GM15510 (cell line): ENCODE results near the gene ARF4.
A peak's percentile ranks its signal among the peaks of the same experiment; 100 is the strongest.

Experiments
- POLR2A ChIP-seq: IDR thresholded peaks from 3 replicates; pipeline ENCODE4 v1.6.1; 2011; ENCODE audit warnings: borderline replicate concordance; ENCODE audit not compliant: insufficient read length; ENCODE audit errors: extremely low read depth

ARF4 gene

GRCh38 chr3:57592306-57592705 lies 4.8 kb downstream of the ARF4 start:
- no peak for TF ChIP-seq POLR2A

- TF ChIP-seq POLR2A, result no peak
Observed at GRCh38 chr3:57587905-57588304, 9.2 kb downstream of the ARF4 start.

- TF ChIP-seq POLR2A, result no peak
Observed at GRCh38 chr3:57586778-57587177, 10.4 kb downstream of the ARF4 start.

DNA sequence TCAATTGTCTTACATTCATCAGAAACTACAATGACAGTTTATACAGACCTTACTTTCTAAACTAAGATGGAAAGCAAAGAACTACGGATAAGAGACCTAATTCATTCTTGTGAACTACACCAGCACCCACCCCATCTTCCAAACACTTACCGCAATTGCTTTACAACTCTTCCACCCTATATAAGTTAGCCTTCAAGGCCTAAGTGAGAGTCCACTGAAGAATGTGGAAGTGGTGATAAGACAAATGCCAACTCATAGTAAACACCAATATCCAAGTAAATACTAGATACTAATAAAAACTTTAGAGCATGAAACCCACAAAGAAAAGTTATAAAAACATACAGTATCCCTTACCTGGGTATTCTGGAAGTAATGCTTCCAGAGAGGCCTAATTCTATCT lies 13.6 kb downstream of the ARF4 start:
- no peak for TF ChIP-seq POLR2A

DNA sequence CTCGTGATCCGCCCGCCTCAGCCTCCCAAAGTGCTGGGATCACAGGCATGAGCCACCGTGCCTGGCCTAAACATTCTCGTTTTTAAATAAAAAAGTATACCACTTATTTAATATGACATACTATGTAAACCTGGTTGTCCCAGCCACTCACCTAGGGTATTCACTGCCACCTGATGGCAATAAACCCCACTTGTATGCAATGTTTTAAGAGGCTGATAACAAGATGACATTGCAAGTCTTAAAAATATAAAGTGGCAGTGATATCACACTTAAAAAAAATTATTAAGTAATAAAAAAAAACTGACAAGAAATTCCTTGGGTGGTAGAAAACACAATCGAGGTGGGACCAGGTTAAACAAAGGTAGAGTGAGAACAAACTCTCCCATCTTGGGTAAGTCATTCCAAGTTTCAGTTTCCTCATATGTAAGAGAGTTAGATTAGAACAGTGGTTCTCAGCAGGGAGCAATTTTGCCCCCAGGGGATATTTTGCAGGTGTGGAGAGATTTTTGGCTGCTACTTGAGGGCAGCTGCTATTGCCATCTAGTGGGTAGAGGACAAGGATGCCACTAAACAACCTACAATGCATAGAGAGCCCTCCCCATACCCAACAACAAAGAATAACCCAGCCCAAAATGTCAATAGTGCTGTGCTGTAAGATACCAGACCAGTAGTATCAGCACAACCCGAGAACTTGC lies 14.5 kb downstream of the ARF4 start:
- no peak for TF ChIP-seq POLR2A

- TF ChIP-seq POLR2A, result no peak
Observed at GRCh38 chr3:57577801-57578200, 19.3 kb downstream of the ARF4 start.

DNA sequence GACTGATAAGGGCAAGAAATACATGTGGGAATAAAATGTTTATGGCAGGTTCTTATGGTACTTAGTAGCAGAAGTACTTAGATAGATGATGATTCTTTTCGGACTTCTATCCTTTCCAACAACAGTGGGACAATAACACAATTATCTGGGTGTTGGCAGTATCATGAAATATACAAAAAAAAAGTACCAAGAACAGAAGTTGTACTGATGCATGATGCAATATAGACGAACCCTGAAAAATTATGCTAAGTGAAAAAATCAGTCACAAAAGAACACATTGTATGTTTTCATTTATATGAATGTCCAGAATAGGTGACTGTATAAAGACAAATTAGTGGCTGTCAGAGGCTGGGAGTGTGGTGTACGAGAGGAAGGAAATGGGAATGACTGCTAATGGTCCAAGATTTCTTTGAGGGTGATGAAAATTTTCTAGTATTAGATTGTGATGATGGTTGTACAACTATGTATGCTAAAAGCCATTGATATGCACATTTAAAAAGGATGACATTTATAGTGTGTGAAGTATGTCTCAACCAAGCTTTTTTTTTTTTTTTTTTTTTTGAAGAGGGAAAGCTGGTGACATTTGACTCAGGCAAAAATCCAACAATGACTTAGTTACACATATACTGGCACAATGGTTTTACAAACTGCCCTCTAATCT lies 21.0 kb downstream of the ARF4 start:
- no peak for TF ChIP-seq POLR2A

DNA sequence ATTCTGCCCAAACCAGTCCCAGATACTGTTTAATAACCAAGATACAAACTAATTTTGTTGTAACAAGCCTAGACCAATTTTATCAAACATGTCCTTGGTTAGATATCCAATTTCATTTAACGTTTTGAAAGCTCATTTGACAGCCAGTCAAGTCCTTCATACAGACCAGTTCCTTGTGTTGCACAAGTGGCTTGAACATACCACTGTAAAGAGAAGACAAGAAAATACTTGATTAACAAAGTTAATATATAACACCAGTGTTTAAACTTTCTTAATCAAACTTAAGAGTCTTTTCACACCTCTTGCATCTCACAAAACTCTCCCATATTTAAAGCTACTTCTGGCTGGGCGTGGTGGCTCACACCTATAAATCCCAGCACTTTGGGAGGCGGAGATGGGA lies 25.0 kb downstream of the ARF4 start:
- TF ChIP-seq POLR2A, result no peak

- TF ChIP-seq POLR2A, result no peak
Observed at GRCh38 chr3:57570878-57571277, 26.3 kb downstream of the ARF4 start.

DNA sequence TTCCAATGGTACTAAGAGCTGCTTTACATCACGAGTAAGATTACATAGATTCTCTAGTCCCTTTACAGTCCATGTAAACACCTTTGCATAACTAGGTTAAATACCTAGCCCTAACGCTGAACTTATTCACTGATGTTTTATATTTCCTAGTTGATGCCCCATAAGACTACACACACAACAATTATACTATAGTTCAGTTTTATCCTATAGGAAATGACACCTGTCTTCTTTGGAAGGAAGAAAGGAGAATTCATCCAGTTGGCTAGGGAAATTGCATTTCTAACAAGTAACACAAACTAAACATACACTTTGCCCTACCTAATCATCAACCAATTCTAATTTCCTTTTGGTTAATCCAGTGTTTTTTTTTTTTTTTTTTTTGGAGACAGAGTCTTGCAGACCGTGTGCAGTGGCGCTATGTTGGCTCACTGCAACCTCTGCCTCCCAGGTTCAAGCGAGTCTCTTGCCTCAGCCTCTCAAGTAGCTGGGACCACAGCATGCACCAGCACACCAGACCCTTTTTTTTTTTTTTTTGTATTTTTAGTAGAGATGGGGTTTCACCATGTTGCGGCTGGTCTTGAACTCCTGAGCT lies 27.2 kb downstream of the ARF4 start:
- no peak for TF ChIP-seq POLR2A

GRCh38 chr3:57559526-57559925 lies 37.6 kb downstream of the ARF4 start:
- TF ChIP-seq POLR2A, result no peak

DNA sequence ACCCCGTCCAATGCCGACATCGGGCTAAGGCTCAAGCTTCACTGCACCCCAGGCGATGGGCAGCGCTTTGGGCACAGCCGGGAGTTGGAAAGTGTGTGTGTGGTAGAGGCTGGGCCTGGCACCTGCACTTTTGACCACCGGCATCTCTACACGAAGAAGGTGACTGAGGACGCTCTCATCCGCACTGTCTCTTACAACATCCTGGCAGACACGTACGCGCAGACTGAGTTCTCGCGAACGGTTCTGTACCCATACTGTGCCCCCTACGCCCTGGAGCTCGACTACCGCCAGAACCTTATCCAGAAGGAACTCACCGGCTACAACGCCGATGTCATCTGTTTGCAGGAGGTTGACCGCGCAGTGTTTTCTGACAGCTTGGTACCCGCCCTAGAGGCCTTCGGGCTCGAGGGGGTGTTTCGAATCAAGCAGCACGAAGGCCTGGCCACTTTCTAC lies 40.0 kb downstream of the ARF4 start:
- TF ChIP-seq POLR2A, result peak; percentile 50

DNA sequence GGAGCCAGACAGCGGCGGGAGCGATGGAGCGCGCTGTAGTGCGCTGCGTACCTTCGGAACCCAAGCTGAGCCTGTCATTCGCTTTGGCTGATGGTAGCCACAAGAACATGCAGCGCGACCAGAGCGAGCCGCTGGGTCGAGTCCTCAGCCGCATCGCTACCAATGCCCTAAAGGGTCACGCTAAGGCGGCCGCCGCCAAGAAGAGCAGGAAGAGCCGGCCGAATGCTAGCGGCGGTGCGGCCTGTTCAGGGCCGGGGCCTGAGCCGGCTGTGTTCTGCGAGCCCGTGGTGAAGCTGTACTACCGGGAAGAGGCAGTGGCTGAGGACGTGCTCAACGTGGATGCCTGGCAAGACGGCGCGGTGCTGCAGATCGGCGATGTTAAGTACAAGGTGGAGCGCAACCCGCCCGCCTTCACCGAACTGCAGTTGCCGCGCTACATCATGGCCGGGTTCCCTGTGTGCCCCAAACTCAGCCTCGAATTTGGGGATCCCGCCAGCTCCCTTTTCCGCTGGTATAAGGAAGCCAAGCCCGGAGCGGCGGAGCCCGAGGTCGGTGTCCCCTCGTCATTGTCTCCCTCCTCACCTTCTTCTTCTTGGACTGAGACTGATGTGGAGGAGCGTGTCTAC lies 40.6 kb downstream of the ARF4 start:
- no peak for TF ChIP-seq POLR2A

- TF ChIP-seq POLR2A, result peak; percentile 81
Observed at GRCh38 chr3:57555738-57556458, 41.2 kb downstream of the ARF4 start, which contains the start of gene PDE12. Gene PDE12 (plus strand): TSS chr3:57556274. CDS start chr3:57556380, 106 bp downstream.

DNA sequence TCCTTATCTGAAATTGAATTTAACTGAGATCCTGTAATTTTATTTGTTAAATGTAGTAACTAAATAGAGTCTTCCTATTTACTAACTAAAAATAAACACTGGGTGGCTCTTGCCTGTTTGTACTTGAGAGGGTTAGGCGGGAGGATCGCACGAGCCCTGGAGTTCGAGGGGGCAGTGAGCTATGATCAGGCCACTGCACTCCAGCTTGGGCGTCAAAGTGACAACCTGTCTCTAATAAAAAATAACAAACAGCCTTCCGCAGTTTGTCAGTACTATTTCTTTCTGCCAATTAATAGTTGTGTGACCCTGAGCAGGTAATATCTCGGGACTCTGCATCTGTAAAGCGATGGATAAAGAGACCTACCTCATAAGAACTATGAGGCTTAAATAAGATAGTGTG lies 41.8 kb downstream of the ARF4 start:
- TF ChIP-seq POLR2A, result no peak
